Measurements from ENCODE around the gene ZNRF2. TPM values are rescaled to one million over a fixed set of nuclear protein-coding genes. Genes with fewer than 3 reads are reported as not detected.
"Not testable (repeated sequence)": the region's sequence is repeated elsewhere in the genome, so short reads cannot be mapped to it uniquely, and the experiment has no call there.

The ZNRF2 gene
- polyA plus RNA-seq, 12 donors: 9.0 to 14.8 (median 11.4) TPM; not detected in 1

DNA sequence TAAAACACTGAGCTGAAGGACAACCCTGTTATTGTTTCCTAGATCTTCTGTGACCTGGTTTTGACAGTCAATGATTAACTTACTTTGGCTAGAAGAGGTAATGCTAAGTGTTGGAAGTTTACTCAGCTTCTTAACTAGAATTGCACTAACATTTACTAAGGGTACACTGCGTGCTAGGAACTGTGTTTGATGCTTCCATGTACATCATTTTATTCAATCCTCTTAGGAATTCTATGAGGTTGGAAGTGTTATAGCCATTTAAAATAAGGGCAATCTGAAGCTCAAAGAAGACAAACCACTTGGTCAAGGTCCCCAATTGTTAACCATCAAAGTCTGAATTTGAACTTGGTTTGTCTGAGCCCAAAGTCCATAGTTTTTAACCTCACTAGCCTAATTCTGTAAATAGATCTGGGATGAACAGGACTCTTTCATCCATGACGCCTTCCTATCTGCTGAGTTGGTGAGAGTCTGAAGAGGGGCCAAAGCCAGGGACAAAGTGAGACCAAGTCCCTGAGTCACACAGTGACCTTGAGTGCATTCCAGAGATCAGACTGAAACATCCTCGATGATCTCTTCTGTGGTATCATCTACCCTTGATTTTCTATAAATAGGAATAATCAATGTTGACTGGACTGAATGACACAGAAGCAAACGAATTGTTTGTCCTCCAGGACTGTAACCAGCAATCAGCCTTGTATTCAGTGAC, 29.2 kb upstream of the ZNRF2 start:
- no peak for DNase-seq

DNA sequence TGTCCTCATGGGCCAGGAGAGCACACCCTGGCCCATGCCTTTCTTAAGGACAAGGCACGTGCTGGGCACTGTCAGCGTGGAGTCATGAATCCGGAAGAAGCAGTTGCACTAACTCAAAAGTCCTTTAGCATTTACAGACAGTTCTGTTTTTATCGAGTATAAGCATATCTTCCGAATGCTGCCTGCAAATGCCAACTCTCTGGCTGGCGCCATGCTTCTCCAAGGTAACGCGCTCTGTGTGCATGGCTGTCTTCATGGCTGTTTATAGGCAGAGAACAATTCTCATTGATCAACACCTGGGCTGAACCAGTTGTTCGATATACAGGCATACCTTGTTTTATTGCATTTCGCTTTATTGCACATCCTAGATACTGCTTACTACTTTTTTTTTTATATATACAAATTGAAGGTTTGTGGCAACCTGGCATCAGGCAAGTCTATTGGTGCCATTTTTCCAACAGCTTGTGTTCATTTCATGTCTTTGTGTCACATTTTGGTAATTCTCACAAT, 28.0 kb upstream of the ZNRF2 start:
- no peak for DNase-seq

DNA sequence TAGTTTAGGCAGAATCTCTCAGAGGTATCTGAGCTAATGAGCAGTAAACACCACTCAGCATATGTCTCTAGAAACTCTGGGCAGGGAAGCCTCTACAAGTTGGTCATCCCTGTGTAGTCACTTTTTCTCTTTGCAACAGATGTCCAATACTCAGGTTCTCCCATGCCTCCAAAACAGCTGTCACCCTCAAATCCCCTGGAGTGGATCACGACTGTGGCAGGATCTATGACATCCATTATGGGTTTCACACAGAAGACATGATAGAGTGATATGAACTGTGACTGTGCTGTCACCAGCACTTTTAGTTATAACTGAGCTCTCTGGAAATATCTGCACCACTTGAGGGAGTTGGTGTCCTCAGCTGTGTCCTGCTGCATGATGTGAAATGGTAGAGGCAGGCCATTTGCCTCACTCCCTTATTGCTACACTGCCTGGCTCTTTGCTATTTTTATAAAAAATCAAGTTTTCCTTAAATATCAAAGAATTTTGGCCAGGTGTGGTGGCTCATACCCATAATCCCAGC, 24.1 kb upstream of the ZNRF2 start:
- no peak for DNase-seq

DNA sequence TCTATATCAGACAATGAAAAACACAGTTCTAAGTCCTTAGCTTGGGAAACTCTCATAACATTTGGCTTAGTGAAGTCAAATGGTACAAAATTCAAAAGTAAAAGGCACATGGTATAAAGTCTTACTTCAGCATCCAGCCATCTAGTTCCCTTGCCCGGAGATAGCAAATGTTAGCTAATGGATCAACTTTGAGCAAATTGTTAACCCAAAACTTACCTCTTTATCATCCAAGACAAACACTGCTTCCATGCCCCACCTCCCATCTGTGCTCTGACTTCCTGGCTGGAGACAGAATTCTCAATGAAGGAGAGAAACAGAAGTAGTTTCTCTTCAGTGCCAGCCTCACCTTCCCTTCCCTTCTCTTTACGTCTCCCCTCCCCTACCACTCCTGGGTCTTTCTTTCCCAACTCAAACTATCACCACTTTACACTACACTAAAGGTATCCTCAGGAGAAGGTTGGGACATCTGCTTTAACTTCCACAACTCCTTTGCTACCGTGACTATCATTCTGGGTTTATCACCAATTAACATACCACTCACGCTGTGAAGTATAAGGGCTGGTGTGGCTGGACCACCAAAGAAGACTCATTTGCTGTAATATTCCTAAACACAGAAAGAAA, 21.2 kb upstream of the ZNRF2 start:
- no peak for DNase-seq

DNA sequence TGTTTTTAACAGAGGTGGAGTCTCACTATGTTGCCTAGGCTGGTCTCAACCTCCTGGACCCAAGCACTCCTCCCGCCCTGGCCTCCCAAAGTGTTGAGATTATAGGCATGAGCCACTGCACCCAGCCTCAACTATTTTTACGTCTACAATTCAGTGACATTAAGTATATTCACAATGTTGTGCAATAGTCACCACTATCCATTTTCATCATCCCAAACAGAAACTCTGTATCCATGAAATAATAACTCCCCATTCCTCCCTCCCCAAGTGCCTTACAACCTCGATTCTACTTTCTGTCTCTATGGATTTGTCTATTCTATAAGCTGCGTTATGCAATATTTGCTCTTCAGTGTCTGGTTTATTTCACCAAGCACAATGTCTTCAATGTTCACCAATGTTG, 20.3 kb upstream of the ZNRF2 start:
- DNase-seq: no peak

DNA sequence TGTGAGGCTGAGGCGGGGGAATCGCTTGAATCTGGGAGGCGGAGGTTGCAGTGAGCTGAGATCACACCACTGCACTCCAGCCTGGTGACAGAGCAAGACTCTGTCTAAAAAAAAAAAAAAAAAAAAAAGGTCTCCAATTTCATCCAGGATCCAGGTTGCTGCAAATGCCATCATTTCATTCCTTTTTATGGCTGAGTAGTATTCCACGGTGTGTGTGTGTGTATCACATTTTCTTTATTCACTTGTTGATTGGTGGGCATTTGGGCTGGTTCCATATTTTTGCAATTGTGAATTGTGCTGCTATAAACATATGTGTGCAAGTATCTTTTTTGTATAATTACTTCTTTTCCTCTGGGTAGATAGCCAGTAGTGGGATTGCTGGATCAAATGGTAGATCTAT, 19.2 kb upstream of the ZNRF2 start:
- not testable (repeated sequence) for DNase-seq

DNA sequence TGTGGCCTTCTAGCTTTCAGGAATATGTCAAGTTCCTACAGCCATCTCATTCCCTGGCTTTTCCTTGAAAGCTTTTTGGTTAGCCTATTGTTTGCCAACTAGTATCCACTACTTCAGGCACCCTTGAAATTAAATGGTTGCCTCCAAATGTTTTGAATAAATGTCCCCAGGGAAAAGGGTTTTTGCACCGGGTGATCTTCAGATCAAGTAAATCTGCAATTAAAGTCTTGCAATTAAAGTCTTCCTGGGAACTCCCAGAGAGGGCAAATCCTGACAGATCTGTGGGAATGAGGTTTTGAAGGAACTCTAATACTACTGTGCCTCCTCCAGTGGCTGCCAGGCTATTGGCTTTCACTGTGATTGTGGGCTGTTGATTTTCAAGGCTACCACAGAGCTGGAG, 17.7 kb upstream of the ZNRF2 start:
- no peak for DNase-seq

DNA sequence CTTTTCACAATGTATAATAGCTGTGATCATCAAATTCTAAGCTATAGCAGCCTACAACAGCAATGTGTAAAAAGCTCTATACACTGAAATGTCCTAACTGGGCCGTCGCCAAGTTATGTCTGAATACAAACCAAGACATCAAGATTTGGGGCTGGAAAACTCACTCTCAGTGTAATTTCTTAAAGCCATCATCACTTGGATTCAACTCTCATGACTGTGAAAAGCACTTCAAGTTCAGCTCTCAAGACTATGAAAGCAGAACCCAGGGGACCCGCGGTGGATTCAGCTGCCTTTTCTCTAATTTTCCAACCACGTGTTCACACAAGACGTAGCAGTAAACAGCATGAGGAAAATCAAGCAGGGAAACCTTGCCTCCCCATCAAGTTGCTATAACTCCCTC, 15.8 kb upstream of the ZNRF2 start:
- DNase-seq: peak; percentile 66

DNA sequence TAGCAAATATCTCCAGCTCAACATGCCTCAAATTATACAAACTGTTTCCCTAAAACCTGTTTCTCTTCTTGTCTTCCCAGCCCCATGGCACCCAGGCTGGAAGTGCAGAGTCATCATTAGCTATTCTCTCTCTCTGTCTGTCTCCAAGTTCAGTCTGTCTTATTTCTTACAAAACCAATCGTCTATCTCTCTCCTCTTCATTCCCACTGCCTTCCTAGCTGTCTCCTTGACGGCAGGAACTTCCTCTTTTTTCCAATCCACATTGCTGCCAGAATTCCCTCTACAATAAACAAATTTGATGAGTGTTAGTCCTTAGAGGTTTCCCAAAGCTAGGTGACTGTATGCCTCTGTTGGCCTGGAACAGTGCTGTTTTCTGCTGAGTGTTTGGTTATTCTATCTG, 14.9 kb upstream of the ZNRF2 start:
- no peak for DNase-seq

DNA sequence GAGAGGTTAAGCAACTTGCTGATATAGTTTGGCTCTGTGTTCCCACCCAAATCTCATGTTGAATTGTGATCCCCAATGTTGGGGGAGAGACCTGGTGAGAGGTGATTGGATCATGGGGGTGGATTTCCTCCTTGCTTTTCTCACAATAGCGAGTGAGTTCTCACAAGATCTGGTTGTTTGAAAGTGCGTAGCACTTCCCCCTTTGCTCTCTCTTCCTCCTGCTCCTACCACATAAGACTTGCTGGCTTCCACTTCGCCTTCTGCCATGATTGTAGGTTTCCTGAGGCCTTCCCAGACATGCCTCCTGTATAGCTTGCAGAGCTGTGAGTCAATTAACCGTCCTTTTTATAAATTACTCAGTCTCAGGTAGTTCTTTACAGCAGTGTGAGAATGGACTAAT, 13.5 kb upstream of the ZNRF2 start:
- DNase-seq: no peak

DNA sequence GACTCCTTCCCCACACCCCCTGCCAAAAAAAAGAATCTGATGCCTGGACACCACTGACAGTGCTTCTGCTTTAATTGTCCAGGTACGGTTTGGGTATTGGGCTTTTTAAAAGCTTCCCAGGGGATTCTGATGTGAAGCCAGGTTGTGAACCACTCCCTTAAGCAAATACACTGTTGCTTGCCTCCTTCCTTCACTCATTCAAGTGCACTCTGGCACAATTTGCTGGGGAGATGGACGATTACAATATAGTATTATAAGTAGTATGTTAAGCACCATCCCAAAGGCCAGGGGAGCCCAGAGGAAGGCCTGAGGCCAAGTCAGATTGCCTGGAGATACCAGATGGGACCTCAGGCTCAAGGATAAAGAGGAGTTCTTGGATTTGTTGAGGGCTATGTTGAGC, 12.3 kb upstream of the ZNRF2 start:
- DNase-seq: no peak

DNA sequence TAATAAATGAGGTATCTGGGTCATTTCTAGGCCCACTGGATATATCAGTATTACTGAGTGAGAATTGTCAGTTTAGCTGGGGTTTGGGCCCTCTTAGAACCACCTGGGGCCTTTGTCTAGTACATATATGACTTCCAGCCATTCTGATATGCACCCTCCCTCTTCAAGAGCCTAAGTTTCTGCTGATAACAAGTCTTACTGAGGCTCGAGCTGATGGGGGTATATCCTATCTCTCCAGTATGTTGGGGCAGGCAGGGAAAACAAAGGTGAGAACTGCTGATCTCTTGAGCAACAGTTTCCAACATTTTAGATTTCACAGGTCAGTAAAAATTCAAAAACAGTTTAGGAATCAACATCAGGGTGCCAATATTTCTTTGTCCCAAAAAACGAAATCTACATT, 10.8 kb upstream of the ZNRF2 start:
- no peak for DNase-seq

DNA sequence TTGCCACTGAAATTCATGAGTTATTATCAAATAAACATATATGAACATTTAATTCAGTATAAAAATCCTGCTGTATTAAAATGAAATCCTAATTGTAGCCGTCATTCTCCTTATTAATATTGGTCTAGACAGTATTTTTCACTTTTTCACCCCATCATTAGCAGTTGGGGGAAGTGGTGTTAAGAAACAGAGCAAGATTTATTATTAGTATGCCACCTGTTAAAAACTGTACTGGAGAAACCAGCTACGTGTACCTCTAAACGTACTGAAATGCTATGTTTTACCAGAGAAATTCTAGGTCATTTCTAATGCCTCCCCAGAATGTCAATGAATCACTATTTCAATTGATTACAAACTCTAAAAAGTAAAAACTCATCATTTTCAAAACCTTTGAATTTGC, 9.8 kb upstream of the ZNRF2 start:
- no peak for DNase-seq

DNA sequence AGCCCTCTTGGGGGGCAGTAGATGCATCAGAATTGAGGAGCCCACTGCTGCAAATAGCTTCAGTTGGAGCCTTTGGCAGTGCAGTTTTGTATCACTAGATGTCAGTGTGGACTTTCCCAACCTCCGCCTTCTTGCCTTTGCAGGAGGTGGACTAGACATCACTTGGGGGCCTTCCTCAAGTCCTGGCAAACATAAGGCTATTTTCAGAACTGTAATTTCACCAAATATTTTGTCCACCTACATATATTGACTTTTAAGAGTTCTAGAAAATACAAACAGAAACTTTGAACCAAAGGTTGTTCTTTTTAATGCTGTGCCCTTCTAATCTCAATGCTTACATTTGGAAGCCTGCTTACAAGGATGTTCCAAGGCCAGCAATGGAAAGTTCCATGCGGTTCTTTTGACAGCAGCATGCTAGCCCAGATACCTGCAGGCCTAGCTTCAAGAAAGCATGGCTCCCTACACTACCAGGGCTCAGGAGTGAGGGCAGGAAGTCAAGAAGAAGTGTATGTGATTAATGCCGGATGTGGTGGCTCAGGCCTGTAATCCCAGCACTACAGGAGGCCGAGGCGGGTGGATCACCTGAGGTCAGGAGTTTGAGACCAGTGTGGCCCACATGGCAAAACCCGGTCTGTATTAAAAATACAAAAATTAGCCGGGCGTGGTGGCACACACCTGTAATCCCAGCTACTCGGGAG, 8.0 kb upstream of the ZNRF2 start:
- peak; percentile 56 for DNase-seq

DNA sequence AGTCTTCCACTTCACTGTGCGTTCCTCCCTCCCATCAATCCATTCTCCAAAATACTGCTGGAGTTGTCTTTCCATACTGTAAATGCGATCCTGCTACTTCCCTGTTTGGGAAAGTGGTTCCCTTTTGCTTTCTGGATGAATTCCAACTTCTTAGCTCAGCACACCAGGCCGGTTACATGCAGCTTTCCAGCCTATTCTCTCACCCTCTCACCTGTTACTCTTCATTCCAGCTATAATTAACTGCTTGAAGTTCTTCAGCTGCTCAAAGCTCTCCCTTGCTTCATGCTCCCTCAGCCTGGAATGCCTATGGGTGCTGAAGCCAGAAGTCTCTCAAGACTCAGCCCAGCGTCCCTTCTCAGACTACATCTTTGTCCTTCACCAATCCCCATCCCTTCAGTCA, 6.0 kb upstream of the ZNRF2 start:
- DNase-seq: peak; percentile 38

DNA sequence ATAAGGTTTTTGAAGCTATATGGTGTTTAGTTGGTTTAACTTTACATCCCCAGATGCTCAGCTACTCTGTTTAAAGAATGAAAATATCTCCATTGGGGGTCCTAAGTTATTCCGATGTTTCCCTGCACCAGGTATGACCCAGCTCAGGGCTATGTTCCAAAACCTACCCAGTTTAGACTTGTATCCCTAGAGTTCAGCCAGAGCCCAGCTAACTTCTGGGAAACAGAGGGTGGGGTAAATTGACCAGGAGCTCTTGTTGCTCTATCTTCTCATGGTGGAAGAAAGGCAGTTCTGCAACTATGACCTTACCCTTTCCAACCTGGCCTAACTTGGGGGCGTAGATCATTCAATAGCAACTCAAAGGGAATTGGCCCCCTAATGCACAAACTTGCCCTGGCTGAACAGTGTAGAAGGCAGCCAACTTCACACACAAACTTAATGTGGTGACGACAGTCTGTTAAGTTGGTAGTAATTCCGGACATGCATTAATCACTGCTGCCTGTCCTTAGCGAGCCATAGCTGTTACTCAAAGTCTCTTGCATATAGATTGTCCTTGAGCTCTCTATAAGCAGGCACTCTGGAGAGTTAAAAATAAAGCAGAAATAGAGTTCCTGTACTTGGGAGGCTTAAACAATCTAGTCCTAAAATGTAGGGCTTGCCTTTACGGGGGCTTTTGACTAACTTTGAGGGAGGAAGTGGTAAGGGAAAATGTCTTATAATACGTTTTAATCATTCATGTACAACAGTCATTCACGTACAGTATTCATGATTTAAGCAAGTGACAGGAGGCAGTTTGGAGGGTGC, 5.3 kb upstream of the ZNRF2 start:
- no peak for DNase-seq

DNA sequence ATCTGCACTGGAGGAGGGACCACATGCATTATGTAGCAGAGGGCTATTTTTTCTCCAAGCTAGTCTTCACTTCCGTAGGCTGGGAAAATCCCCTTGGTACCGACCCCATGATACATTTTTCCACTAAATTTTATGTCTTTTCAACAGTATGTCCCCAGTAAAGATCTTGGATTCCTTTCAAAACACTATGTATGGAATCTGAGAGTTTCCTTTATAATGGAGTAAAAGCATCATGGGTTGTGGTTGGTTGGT, 4.8 kb upstream of the ZNRF2 start:
- no peak for DNase-seq

DNA sequence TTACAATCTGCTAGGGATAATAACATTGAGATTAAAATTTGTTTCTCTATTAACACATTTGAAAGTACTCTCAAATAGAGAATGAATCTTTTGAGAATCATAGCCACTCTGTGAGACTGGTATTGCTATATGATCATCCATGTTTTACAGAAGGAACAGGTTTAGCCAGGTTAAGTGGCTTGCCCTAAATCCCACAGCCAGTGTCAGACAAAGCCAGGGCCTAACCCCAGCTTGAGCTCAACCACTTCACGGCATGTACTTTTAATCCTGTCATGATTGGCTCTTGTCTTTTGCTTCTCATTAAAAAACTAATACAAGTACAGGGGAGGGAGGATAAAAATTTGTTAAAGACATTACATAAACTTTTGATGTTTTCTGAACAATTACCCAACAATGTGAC, 3.8 kb upstream of the ZNRF2 start:
- DNase-seq: no peak

DNA sequence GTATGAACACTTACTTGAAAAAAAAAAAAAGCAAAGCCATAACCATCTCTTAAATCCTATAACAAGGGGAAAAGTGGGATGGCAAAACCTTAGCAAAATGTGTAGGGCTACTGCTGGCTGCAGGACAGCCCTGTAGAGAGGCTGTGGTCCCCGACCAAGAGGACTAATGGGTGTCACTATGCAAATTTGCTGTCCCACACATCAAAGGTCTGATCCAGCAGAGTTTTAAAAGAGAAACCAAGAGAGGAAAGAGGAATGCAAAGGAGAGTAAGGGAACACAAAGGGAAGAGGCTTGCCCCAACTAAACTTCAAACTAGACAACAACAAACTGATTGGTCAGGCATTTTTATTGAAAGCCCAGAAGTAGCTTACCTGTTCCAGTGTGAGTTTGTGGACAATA, 3.1 kb upstream of the ZNRF2 start:
- no peak for DNase-seq

DNA sequence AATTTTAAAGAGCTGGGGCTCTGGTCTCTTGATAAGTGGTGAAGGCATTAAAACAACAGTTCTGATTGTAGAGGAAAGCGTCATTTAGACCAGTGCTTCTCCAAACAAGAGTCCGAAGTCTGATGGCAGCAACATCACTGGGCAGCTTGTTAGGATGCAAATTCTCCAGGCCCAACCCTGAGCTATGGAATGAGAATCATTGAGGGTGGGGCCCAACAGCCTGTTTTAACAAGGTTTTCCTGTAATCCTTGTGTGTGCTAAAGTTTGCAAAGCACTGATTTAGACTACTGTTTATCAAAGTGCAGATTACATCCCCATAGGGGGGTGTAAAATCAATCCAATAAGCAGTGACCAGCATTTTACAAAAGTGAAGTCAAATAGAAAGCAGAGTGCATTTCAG, 2.6 kb upstream of the ZNRF2 start:
- no peak for DNase-seq

DNA sequence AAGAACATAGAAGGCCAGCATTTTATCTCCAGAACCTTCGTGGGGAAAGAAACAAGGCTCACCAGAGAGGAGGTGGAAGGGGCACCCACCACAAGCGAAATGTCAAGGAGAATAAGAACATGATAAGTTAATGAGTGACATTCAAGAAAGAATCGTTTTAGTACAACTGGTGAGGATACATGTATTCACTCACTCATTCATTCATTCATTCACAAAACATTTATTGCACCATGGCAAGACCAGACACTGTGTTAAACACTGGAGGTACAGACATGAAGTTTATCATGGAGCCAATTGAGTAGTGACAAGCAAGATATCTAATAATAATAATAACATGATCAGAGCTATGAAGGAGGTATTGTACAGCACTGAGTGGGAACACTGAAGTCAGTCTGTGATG, 1.7 kb upstream of the ZNRF2 start:
- no peak for DNase-seq

DNA sequence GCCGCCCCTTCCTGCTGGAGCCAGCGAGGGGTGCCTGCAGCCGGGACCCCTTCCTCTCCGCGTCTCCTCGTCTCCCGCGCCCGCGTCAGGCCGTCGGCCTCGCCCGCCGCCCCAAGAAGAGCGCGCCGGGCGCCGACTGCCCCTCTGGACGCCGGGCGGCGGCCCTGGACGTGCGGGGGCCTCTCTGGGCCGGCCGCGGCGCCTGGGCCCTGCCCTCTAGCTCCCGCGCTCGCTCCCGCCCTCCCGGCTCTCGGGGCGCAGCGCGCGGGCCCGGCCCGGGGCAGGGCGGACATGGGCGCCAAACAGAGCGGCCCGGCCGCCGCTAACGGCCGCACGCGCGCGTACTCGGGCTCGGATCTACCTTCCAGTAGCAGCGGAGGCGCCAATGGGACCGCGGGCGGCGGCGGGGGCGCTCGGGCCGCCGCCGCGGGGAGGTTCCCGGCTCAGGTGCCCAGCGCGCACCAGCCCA, 704 bp downstream of the ZNRF2 start:
- DNase-seq: no peak
